Activated CD8-positive, alpha-beta T cell treated with anti-CD3 and anti-CD28 coated beads, Interleukin-2, amount 10 ng/mL, durations not matched to agents 7 days and 5 days (primary cell): ENCODE measurements around the gene TP63. TPM values are rescaled to one million over a fixed set of nuclear protein-coding genes. Genes with fewer than 3 reads are reported as not detected.
"Not testable (repeated sequence)": the region's sequence is repeated elsewhere in the genome, so short reads cannot be mapped to it uniquely, and the experiment has no call there.

Experiments
- ATAC-seq: fragments of 150-1000 bp; cut with Tn5 transposase; one replicate; pipeline ENCODE4 v1.10.0; 2021; ENCODE audit warnings: moderate library complexity
- CTCF ChIA-PET: fragments of 350-600 bp; sonication (Branson Sonifier 250); formaldehyde crosslinking; loops from one replicate; lab custom pipeline; 2021; ENCODE audit warnings: antibody characterized with exemption; lab: Charles Lee
- POLR2A ChIA-PET: fragments of 350-600 bp; sonication (Branson Sonifier 250); formaldehyde crosslinking; loops from one replicate; lab custom pipeline; 2021; ENCODE audit warnings: antibody characterized with exemption; lab: Charles Lee
- DNase-seq: peaks from one replicate; pipeline ENCODE4 v3.0.0-alpha.2; 2020
- H3K27ac Mint-ChIP-seq: one replicate; pipeline ENCODE4 v1.8.0; 2021; ENCODE audit warnings: mild to moderate bottlenecking, mixed read lengths
- H3K27me3 Mint-ChIP-seq: one replicate; pipeline ENCODE4 v1.8.0; 2021; ENCODE audit warnings: low read depth, mixed read lengths
- H3K36me3 Mint-ChIP-seq: one replicate; pipeline ENCODE4 v1.8.0; 2021; ENCODE audit warnings: low read depth, mixed read lengths
- H3K4me1 Mint-ChIP-seq: one replicate; pipeline ENCODE4 v1.8.0; 2021; ENCODE audit warnings: low read depth, mixed read lengths
- H3K4me3 Mint-ChIP-seq: one replicate; pipeline ENCODE4 v1.8.0; 2021; ENCODE audit warnings: mild to moderate bottlenecking, mixed read lengths
- H3K9me3 Mint-ChIP-seq: one replicate; pipeline ENCODE4 v1.8.0; 2022; ENCODE audit warnings: mixed read lengths; ENCODE audit not compliant: insufficient read depth
- total RNA-seq, 2 experiments: library from RNA; stranded (reverse); gene quantifications; one replicate each; pipeline ENCODE4 v1.2.3, GENCODE V29; 2021

Gene TP63
- total RNA-seq, 2 experiments from 2014 or later = not detected

DNA sequence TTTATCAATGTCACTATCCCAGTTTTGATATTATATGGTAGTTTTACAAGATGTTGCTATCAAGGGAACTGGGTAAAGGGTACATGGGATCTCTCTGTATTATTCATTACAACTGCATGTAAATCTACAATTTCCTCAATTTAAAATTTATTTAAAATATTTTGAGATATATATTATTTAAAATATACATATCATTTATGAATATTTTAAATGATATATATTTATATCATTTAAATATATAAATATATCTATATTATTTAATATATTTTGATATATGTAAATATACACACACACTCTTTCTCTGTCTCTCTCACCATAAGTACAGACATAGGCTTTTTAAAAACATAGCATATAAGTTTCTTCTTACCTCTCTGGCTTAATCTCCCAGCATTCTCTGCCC lies 104.7 kb downstream of the TP63 start:
- DNase-seq (no peak), ATAC-seq (no peak)
- H3K9me3 Mint-ChIP-seq = no peaks in the 10 kb centered on the region
- H3K27me3 Mint-ChIP-seq = no peaks in the 10 kb centered on the region
- no peaks in the 10 kb centered on the region for H3K36me3 Mint-ChIP-seq
- ChIA-PET POLR2A (no interaction called here), CTCF (no interaction called here)
- no peak overlapping the region for H3K4me3 Mint-ChIP-seq
- no peaks in the 10 kb centered on the region for H3K4me1 Mint-ChIP-seq
- no peak overlapping the region for H3K27ac Mint-ChIP-seq

DNA sequence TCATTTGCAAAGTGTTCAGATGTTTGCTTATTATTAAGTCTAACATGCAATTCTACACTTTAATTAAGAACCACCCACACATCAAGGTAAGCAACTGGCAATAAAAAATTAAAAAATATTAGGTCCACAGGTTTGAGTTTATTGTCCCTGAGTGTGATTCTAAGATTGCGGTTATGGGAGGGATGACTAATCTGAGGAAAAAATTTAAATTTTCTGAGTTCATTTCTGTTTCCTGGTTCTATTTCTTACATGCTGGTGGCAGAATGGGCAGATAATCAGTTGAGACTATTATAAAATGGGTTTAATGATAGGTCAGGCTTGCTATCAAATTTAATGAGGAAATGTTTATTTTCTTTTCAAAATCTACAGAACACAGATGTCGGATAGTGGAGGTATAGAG lies 105.9 kb downstream of the TP63 start:
- ATAC-seq = no peak
- CTCF ChIA-PET = no interaction called here
- H3K4me3 Mint-ChIP-seq = no peak overlapping the region

DNA sequence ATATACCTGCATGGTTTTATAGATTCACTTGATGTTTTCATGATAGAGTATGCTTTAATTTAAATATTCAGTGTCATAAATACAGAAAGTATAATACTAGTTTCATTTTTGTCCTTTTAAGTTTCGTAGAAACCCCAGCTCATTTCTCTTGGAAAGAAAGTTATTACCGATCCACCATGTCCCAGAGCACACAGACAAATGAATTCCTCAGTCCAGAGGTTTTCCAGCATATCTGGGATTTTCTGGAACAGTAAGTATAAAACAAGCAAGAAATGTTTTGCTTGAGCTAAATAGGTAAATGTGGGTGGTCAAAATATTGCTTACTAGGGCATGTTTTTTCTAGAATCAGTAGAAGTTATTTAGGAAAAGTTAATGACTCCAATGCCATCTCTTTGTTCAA lies 106.4 kb downstream of the TP63 start:
- no peak overlapping the region for H3K4me3 Mint-ChIP-seq
- no peaks in the 10 kb centered on the region for H3K4me1 Mint-ChIP-seq
- peaks cover 5% of the 10 kb centered on the region for H3K9me3 Mint-ChIP-seq
- no peak for DNase-seq
- ChIA-PET CTCF (no interaction called here), POLR2A (no interaction called here)
- ATAC-seq = no peak
- no peaks in the 10 kb centered on the region for H3K27me3 Mint-ChIP-seq
- H3K27ac Mint-ChIP-seq = no peak overlapping the region
- no peaks in the 10 kb centered on the region for H3K36me3 Mint-ChIP-seq

More for the DNA sequence above, 105.9 kb downstream of the TP63 start:
- no peaks in the 10 kb centered on the region for H3K4me1 Mint-ChIP-seq
- H3K27ac Mint-ChIP-seq = no peak overlapping the region
- no peaks in the 10 kb centered on the region for H3K27me3 Mint-ChIP-seq
- DNase-seq = no peak
- no peaks in the 10 kb centered on the region for H3K36me3 Mint-ChIP-seq
- POLR2A ChIA-PET = no interaction called here
- H3K9me3 Mint-ChIP-seq = no peaks in the 10 kb centered on the region

DNA sequence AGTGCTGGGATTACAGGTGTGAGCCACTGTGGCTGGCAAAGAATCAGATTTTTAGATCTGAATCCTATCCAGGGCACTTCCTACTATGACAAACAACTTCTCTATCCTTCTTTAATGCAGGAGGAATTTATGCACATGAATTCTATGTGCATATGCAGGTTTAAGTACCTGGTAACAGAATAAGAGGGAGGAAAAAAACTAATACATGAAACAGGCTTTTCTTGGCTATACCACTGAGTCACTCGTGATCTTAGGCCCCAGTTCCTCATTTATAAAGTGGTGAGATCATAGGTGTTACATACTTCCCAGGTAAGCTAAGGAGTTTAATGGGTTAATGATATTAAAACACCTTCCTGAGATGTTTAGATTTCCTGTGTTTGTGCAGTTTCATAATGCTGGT lies 108.2 kb downstream of the TP63 start:
- Mint-ChIP-seq H3K4me1 (no peaks in the 10 kb centered on the region), H3K27ac (no peak overlapping the region), H3K36me3 (no peaks in the 10 kb centered on the region), H3K9me3 (peaks cover 5% of the 10 kb centered on the region), H3K4me3 (no peak overlapping the region), H3K27me3 (no peaks in the 10 kb centered on the region)
- ATAC-seq (no peak), DNase-seq (no peak)
- CTCF ChIA-PET = no interaction called here
- POLR2A ChIA-PET = no interaction called here

DNA sequence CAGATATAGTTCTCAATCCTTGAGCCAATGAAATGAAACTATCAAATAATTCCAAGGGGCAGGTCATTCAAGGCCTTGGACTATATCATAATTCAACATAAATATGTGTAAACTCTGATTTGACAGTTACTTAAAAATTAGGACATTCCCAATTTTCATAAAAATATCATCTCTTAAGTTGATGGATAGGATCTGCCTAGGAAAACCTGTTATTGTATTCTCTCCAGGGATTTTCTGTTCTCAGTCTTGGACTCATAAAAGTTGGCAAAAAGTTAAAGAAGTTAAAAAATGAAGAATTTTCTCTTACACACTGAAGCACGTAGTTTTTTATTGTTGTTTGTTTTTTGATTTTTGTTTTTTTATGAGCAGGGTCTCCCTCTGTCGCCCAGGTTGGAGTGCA lies 109.0 kb downstream of the TP63 start:
- DNase-seq (no peak), ATAC-seq (no peak)
- H3K9me3 Mint-ChIP-seq = peaks cover 5% of the 10 kb centered on the region
- no peaks in the 10 kb centered on the region for H3K36me3 Mint-ChIP-seq
- no peak overlapping the region for H3K27ac Mint-ChIP-seq
- no peaks in the 10 kb centered on the region for H3K4me1 Mint-ChIP-seq
- no peak overlapping the region for H3K4me3 Mint-ChIP-seq
- ChIA-PET POLR2A (no interaction called here), CTCF (no interaction called here)
- no peaks in the 10 kb centered on the region for H3K27me3 Mint-ChIP-seq

DNA sequence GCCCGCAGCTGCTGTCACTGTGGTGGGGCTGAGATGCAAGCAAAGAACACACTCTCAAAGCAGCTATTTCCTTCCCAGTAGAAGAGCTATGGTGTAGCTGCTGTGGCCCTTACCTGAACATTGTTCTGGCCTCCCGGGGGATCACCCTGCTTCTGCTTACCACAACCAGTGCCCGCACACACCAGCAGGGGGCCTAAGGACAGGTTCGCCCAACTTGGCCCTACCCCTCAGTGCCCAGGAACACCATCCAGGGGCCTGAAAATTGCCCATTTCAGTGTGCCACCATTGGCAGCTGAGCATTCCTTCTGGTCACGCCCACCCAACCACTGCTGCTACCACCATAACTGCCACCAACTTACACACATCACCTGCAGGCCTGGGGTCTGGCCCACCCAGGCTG lies 113.0 kb downstream of the TP63 start:
- ChIA-PET POLR2A (no interaction called here), CTCF (no interaction called here)
- H3K9me3 Mint-ChIP-seq = peaks cover 8% of the 10 kb centered on the region
- DNase-seq (no peak), ATAC-seq (no peak)
- no peak overlapping the region for H3K27ac Mint-ChIP-seq
- no peaks in the 10 kb centered on the region for H3K4me1 Mint-ChIP-seq
- H3K4me3 Mint-ChIP-seq = no peak overlapping the region
- no peaks in the 10 kb centered on the region for H3K36me3 Mint-ChIP-seq
- no peaks in the 10 kb centered on the region for H3K27me3 Mint-ChIP-seq

DNA sequence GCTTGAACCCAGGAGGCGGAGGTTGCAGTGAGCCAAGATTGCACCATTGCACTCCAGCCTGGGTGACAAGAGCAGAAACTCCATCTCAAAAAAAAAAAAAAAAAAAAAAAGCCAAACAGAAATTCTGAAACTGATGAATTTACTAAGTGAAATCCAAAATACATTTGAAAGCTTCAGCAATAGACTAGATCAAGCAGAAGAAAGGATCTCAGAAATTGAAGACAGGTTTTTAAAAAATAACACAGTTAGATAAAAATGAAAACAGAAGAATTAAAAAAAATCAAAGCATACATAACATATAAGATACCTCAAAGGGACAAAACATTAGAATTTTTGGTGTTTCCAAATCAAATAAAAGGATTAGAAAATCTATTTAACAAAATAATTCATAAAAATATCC lies 114.4 kb downstream of the TP63 start:
- no peak for DNase-seq
- no peaks in the 10 kb centered on the region for H3K27me3 Mint-ChIP-seq
- H3K36me3 Mint-ChIP-seq = no peaks in the 10 kb centered on the region
- H3K9me3 Mint-ChIP-seq = peaks cover 8% of the 10 kb centered on the region
- no peaks in the 10 kb centered on the region for H3K4me1 Mint-ChIP-seq
- POLR2A ChIA-PET = no interaction called here
- CTCF ChIA-PET = no interaction called here
- H3K27ac Mint-ChIP-seq = no peak overlapping the region
- ATAC-seq = no peak
- H3K4me3 Mint-ChIP-seq = no peak overlapping the region

DNA sequence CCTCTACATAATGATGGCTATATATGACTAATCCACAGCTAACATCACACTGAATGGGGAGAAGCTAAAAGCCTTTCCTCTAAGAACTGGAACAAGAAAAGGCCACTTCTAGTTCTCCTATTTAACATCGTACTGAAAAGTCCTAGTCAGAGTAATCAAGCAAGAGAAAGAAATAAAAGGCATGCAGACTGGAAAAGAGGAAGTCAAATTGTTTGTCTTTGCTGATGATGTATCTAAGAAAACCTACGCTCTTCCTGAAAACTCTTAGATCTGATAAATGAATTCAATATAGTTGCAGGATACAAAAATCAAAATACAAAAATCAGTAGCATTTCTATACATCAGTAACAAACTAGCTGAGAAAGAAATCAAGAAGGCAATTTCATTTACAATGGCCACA lies 116.9 kb downstream of the TP63 start:
- Mint-ChIP-seq H3K4me1 (no peaks in the 10 kb centered on the region), H3K27me3 (no peaks in the 10 kb centered on the region), H3K36me3 (no peaks in the 10 kb centered on the region), H3K27ac (no peak overlapping the region), H3K4me3 (no peak overlapping the region), H3K9me3 (peaks cover 3% of the 10 kb centered on the region)
- ChIA-PET CTCF (no interaction called here), POLR2A (no interaction called here)
- ATAC-seq (no peak), DNase-seq (no peak)

DNA sequence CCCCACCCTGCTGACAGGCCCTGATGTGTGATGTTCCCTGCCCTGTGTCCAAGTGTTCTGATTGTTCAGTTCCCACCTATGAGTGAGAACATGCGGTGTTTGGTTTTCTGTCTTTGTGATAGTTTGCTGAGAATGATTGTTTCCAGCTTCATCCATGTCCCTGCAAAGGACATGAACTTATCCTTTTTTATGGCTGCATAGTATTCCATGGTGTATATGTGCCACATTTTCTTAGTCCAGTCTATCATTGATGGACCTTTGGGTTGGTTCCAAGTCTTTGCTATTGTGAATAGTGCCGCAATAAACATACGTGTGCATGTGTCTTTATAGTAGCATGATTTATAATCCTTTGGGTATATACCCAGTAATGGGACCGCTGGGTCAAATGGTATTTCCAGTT lies 119.8 kb downstream of the TP63 start:
- CTCF ChIA-PET, H3K4me3 Mint-ChIP-seq, DNase-seq, POLR2A ChIA-PET, H3K27me3 Mint-ChIP-seq, H3K4me1 Mint-ChIP-seq, H3K27ac Mint-ChIP-seq, ATAC-seq, H3K36me3 Mint-ChIP-seq, H3K9me3 Mint-ChIP-seq: not testable (repeated sequence)

DNA sequence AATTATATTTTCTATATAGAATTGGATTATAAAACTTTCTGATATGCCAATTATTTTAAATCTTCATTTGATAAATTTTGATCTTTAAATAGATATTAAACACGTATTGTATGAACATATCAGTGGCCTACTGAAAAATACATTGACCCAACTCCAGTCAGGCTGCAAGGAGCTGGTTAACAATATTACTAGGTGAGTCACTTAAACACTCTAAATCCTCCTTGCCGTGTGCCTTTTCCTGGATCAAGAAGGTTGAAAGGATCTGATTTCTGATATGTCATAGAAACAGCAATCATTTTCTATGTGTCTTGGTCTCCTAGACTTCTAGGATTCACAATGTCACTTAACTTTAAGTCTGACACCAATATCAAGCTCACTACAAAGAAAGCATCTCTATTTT lies 123.2 kb downstream of the TP63 start:
- Mint-ChIP-seq H3K27me3 (no peaks in the 10 kb centered on the region), H3K36me3 (no peaks in the 10 kb centered on the region), H3K4me3 (no peak overlapping the region), H3K9me3 (no peaks in the 10 kb centered on the region), H3K4me1 (no peaks in the 10 kb centered on the region), H3K27ac (no peak overlapping the region)
- CTCF ChIA-PET = no interaction called here
- no peak for DNase-seq
- POLR2A ChIA-PET = no interaction called here
- ATAC-seq = no peak

DNA sequence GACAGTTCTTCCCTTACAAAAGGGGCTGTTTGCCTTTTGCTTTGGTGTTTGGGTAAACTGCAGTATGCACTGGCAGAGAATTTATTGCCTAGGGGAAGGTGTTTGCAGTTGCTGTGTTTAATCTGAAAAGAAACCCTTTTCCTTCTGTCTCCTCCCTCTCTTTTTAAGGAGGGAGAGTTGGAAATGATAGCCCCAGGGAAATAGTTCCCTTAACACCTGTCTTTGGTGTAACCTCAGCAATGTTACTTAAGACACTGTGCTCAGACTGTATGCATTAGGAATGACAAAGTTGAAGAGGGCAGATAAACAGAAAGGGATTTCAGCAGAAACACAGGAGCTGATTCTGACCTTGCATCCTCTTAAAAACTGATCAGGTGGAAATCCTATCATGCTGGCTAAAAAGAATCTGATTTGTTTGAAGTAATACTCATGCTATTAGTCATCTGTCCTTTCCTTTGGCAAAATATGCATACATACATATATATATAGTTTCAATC lies 125.4 kb downstream of the TP63 start:
- ChIA-PET POLR2A (no interaction called here), CTCF (no interaction called here)
- Mint-ChIP-seq H3K36me3 (no peaks in the 10 kb centered on the region), H3K9me3 (no peaks in the 10 kb centered on the region), H3K27ac (no peak overlapping the region), H3K4me1 (no peaks in the 10 kb centered on the region), H3K27me3 (no peaks in the 10 kb centered on the region), H3K4me3 (no peak overlapping the region)
- ATAC-seq (no peak), DNase-seq (no peak)

DNA sequence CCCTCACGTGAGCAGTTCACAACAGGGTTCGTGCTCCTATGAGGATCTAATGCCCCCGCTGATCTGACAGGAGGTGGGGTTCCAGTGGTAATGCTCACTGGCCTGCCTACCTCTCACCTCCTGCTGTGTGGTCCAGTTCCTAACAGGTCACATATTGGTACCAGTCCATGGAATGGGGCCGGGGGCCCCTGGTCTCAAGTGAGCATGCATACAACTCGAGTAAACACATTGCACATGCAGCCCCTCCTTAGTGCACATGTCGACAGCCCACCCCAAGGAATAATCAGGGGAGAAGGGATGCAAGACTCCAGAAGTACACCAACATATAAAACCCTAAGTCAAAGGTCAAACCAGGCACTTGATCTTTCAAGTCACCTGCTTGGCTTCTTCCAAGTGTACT lies 127.0 kb downstream of the TP63 start:
- ChIA-PET POLR2A (no interaction called here), CTCF (interaction anchor here (0.7 kb wide), 1 partner anchor 39 kb away, joined by 3 read pairs; no protein-coding TSS in a partner anchor)
- Mint-ChIP-seq H3K27ac (no peak overlapping the region), H3K4me3 (no peak overlapping the region), H3K27me3 (no peaks in the 10 kb centered on the region), H3K4me1 (no peaks in the 10 kb centered on the region), H3K36me3 (no peaks in the 10 kb centered on the region), H3K9me3 (no peaks in the 10 kb centered on the region)
- no peak for ATAC-seq
- DNase-seq = no peak

DNA sequence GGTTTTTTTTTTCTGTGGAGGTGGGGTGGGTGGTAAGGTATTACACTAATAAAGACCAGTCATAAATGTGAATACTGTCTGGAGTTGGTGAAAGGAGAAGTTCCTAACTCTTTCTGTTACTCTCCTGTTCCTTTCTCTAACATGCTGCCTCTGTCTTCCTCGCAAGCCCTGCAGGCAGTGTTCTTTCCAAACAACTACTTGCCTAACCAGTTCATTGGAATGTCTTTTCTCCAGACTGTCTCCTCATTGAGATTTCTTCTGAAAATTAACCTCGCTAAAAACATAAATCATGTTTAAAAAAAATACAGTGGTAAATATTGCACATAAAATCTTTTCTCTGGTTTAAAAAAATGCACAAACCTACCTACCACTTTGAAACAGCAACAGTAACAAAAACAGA lies 135.2 kb downstream of the TP63 start:
- CTCF ChIA-PET = no interaction called here
- Mint-ChIP-seq H3K4me3 (no peak overlapping the region), H3K4me1 (no peaks in the 10 kb centered on the region), H3K27me3 (no peaks in the 10 kb centered on the region), H3K9me3 (no peaks in the 10 kb centered on the region), H3K27ac (no peak overlapping the region), H3K36me3 (no peaks in the 10 kb centered on the region)
- POLR2A ChIA-PET = interaction anchor here (0.6 kb wide), 1 partner anchor 35 kb away, joined by 5 read pairs; no protein-coding TSS in a partner anchor
- DNase-seq (no peak), ATAC-seq (no peak)
